Measurements from ENCODE around the gene PAQR7.

PAQR7 gene, protein sequence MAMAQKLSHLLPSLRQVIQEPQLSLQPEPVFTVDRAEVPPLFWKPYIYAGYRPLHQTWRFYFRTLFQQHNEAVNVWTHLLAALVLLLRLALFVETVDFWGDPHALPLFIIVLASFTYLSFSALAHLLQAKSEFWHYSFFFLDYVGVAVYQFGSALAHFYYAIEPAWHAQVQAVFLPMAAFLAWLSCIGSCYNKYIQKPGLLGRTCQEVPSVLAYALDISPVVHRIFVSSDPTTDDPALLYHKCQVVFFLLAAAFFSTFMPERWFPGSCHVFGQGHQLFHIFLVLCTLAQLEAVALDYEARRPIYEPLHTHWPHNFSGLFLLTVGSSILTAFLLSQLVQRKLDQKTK

DNA sequence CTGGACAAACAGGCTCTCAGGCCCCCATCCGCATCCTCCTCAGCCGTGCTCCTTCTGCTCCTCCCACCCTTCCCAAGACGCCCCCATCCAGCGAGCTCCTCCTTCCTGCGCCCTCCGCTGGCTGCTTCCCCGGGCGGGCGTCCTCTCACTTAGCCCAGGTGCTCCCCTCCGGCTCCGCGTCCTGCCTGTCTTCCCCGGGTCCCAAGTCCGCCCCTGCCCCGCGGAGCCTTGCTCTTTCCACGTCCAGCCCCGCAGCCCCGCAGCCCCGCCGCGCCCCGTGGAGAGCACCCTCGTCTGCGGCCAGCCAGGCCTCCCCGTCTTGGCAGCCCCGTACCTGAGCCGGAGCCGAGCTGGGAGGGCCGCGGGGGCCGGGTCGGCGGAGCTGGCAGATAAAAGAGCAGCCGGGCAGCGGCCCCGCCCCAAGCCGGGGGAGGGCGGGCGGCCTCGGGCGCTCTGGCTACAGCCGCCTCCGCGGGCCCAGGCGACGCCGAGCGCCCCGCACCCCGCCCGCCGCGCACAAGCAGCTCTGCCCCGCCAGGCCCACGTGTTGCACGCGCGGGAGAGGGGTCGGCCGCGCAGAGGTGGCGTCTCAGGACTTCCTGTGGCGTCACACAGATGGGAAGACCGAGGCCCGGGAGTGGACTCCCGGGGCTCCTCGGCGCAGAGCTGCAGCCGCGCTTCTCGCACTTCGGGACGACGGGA, at the start of gene PAQR7:
Gene PAQR7 (minus strand): TSS at position 555 of the 702 bp plus-strand sequence. CDS start 11,869 bp downstream, outside the sequence.
- H3K4me3 ChIP-seq (ENCODE audit: low read depth, low read length) = peak within 1 kb of the TSS; percentile 67
- H3K4me1 ChIP-seq (ENCODE audit: control insufficient read depth, insufficient read depth, low read length) = peaks cover 18% of the 10 kb centered on the region
- H3K27ac ChIP-seq (ENCODE audit: low read depth, low read length) = peak within 1 kb of the TSS; percentile 79
- no peaks in the 10 kb centered on the region for H3K9me3 ChIP-seq (ENCODE audit: control insufficient read depth, insufficient read depth, low read length)
- no peaks in the 10 kb centered on the region for H3K36me3 ChIP-seq (ENCODE audit: control insufficient read depth, insufficient read depth, low read length)
- H3K27me3 ChIP-seq (ENCODE audit: control insufficient read depth, insufficient read depth, low read length) = peaks cover 12% of the 10 kb centered on the region
- peak within 1 kb of the TSS; percentile 49; the same call in 1 of the 2 replicates for H3K9ac ChIP-seq (ENCODE audit: low read depth, low read length)

GRCh38 chr1:25924454-25924853, 48.9 kb upstream of the PAQR7 start:
- Histone ChIP-seq H3K9me3 (ENCODE audit: control insufficient read depth, insufficient read depth, low read length) (no peaks in the 10 kb centered on the region), H3K27ac (ENCODE audit: low read depth, low read length) (no peak overlapping the region), H3K4me1 (ENCODE audit: control insufficient read depth, insufficient read depth, low read length) (peaks cover 25% of the 10 kb centered on the region), H3K9ac (ENCODE audit: low read depth, low read length) (no peak overlapping the region), H3K36me3 (ENCODE audit: control insufficient read depth, insufficient read depth, low read length) (no peaks in the 10 kb centered on the region), H3K27me3 (ENCODE audit: control insufficient read depth, insufficient read depth, low read length) (peaks cover 7% of the 10 kb centered on the region; the same call in 1 of the 2 replicates), H3K4me3 (ENCODE audit: low read depth, low read length) (no peak overlapping the region)

- no peaks in the 10 kb centered on the region for H3K36me3 ChIP-seq (ENCODE audit: control insufficient read depth, insufficient read depth, low read length)
- peak overlapping the region; percentile 67 for H3K4me3 ChIP-seq (ENCODE audit: low read depth, low read length)
- peak overlapping the region; percentile 80 for H3K27ac ChIP-seq (ENCODE audit: low read depth, low read length)
- H3K27me3 ChIP-seq (ENCODE audit: control insufficient read depth, insufficient read depth, low read length) = peaks cover 7% of the 10 kb centered on the region; the same call in 1 of the 2 replicates
- H3K4me1 ChIP-seq (ENCODE audit: control insufficient read depth, insufficient read depth, low read length) = peaks cover 25% of the 10 kb centered on the region
- H3K9me3 ChIP-seq (ENCODE audit: control insufficient read depth, insufficient read depth, low read length) = no peaks in the 10 kb centered on the region
- peak overlapping the region; percentile 59 for H3K9ac ChIP-seq (ENCODE audit: low read depth, low read length)
Observed at GRCh38 chr1:25922971-25923552, 47.6 kb upstream of the PAQR7 start.

- H3K27me3 ChIP-seq (ENCODE audit: control insufficient read depth, insufficient read depth, low read length) = peaks cover 7% of the 10 kb centered on the region; the same call in 1 of the 2 replicates
- H3K4me1 ChIP-seq (ENCODE audit: control insufficient read depth, insufficient read depth, low read length) = peaks cover 21% of the 10 kb centered on the region
- H3K9me3 ChIP-seq (ENCODE audit: control insufficient read depth, insufficient read depth, low read length) = no peaks in the 10 kb centered on the region
- H3K36me3 ChIP-seq (ENCODE audit: control insufficient read depth, insufficient read depth, low read length) = no peaks in the 10 kb centered on the region
- H3K27ac ChIP-seq (ENCODE audit: low read depth, low read length) = peak overlapping the region; percentile 80
- peak overlapping the region; percentile 67 for H3K4me3 ChIP-seq (ENCODE audit: low read depth, low read length)
- peak overlapping the region; percentile 59 for H3K9ac ChIP-seq (ENCODE audit: low read depth, low read length)
Observed at GRCh38 chr1:25922056-25922970, 46.8 kb upstream of the PAQR7 start.

DNA sequence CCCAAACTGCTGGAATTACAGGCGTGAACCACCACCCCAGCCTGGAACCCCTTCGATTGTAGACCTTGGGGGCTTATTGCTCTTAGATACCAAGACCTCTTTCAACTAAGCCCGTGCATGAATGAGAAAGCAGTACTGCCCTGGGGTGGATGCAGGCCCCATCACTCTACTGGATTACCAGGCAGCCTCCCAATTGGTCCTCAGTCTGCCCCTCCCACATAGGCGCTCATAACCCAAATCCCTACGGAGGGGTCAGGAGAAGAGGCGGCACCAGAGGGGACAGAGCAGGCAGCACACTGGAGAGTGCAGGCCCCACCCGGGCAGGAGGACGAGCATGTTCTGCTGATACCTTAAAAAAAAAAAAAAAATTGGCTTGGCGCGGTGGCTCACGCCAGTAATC, 43.1 kb upstream of the PAQR7 start:
- H3K4me1 ChIP-seq (ENCODE audit: control insufficient read depth, insufficient read depth, low read length) = peaks cover 13% of the 10 kb centered on the region
- H3K36me3 ChIP-seq (ENCODE audit: control insufficient read depth, insufficient read depth, low read length) = no peaks in the 10 kb centered on the region
- H3K9ac ChIP-seq (ENCODE audit: low read depth, low read length) = no peak overlapping the region
- peaks cover 7% of the 10 kb centered on the region; the same call in 1 of the 2 replicates for H3K27me3 ChIP-seq (ENCODE audit: control insufficient read depth, insufficient read depth, low read length)
- H3K9me3 ChIP-seq (ENCODE audit: control insufficient read depth, insufficient read depth, low read length) = no peaks in the 10 kb centered on the region
- H3K27ac ChIP-seq (ENCODE audit: low read depth, low read length) = no peak overlapping the region
- no peak overlapping the region for H3K4me3 ChIP-seq (ENCODE audit: low read depth, low read length)

DNA sequence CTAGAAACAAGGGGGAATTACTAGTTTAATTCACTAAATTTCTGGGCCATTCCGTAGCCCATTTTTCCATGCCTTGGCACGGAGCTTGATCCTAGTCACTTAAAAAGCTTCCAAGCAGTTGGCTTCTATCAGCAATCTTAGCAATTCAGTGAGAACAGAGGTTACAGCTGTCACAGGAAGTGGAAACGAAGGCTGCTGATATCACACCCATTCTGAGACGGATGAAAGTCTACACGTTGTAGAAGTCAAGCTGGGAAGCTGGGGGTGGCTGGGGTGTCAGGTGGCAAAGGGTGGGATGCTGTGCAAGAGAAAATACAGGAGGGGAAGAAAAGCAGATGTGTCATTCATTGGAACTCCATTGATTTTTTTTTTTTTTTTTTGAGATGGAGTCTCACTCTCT, 42.5 kb upstream of the PAQR7 start:
- Histone ChIP-seq H3K4me3 (ENCODE audit: low read depth, low read length) (no peak overlapping the region), H3K9ac (ENCODE audit: low read depth, low read length) (no peak overlapping the region), H3K27me3 (ENCODE audit: control insufficient read depth, insufficient read depth, low read length) (peaks cover 7% of the 10 kb centered on the region; the same call in 1 of the 2 replicates), H3K9me3 (ENCODE audit: control insufficient read depth, insufficient read depth, low read length) (no peaks in the 10 kb centered on the region), H3K36me3 (ENCODE audit: control insufficient read depth, insufficient read depth, low read length) (no peaks in the 10 kb centered on the region), H3K4me1 (ENCODE audit: control insufficient read depth, insufficient read depth, low read length) (peaks cover 9% of the 10 kb centered on the region), H3K27ac (ENCODE audit: low read depth, low read length) (no peak overlapping the region)

DNA sequence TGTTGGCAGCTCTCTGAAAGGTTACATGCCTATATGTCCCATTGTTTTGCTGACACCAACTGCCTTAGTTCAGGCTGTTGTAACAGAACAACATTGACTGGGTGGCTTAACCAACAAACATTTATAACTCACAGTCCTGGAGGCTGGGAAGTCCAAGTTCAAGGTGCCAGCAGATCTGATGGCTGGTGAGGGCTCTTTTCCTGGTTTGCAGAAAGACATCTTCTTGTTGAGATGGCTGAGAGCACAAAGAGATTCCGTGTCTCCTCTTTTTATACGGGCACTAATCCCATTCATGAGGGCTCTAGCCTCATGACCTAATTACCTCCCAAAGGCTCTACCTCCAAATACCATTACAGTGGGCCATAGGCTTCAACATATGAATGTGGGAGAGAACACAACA, 41.0 kb upstream of the PAQR7 start:
- Histone ChIP-seq H3K27me3 (ENCODE audit: control insufficient read depth, insufficient read depth, low read length) (no peaks in the 10 kb centered on the region), H3K4me1 (ENCODE audit: control insufficient read depth, insufficient read depth, low read length) (no peaks in the 10 kb centered on the region), H3K4me3 (ENCODE audit: low read depth, low read length) (no peak overlapping the region), H3K27ac (ENCODE audit: low read depth, low read length) (no peak overlapping the region), H3K9me3 (ENCODE audit: control insufficient read depth, insufficient read depth, low read length) (no peaks in the 10 kb centered on the region), H3K36me3 (ENCODE audit: control insufficient read depth, insufficient read depth, low read length) (no peaks in the 10 kb centered on the region), H3K9ac (ENCODE audit: low read depth, low read length) (no peak overlapping the region)

DNA sequence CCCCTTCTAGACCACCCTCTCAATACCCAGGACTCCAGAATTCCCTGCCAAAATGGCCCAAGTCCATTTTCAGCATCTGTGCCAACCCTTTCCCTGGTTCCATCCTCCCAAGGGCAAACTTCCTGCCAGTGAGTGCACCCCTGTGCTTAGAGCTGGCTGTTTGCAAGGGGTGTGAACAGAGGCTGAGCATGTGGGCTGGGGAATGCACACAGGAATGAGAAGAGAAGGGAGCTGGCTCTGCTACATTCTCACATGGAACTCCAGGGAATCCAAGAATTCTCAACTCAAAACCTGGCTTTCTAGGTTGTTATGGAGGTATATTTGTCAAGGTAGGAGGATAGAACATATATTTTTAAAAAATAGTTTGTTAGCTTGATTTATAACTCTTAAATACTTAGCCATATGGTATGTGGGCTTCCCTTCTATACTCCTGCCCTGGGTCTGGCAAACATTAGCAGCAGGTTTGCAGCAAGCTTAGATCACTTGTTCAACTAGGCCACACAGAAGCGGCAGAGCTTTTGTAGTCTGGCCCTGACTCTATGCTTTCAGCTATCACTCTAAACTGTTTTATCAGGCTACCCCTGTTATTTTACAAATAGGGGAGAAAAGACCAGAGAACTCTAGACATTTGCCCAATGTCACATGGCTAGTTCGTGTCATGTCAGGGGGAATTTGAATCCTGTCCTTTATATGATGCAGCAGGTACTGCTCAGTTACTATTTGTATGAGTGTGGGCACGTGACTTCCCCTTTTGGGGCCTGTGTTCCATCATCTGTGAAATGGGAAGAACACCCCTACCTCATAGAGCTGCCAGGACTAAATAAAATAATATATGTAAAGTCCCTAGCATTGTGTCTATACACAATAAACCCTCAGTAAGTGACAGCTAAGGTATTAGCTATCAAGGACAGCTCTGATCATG, 38.8 kb upstream of the PAQR7 start:
- H3K4me1 ChIP-seq (ENCODE audit: control insufficient read depth, insufficient read depth, low read length) = no peaks in the 10 kb centered on the region
- no peaks in the 10 kb centered on the region for H3K27me3 ChIP-seq (ENCODE audit: control insufficient read depth, insufficient read depth, low read length)
- H3K4me3 ChIP-seq (ENCODE audit: low read depth, low read length) = no peak overlapping the region
- H3K36me3 ChIP-seq (ENCODE audit: control insufficient read depth, insufficient read depth, low read length) = no peaks in the 10 kb centered on the region
- no peak overlapping the region for H3K27ac ChIP-seq (ENCODE audit: low read depth, low read length)
- no peak overlapping the region for H3K9ac ChIP-seq (ENCODE audit: low read depth, low read length)
- no peaks in the 10 kb centered on the region for H3K9me3 ChIP-seq (ENCODE audit: control insufficient read depth, insufficient read depth, low read length)

DNA sequence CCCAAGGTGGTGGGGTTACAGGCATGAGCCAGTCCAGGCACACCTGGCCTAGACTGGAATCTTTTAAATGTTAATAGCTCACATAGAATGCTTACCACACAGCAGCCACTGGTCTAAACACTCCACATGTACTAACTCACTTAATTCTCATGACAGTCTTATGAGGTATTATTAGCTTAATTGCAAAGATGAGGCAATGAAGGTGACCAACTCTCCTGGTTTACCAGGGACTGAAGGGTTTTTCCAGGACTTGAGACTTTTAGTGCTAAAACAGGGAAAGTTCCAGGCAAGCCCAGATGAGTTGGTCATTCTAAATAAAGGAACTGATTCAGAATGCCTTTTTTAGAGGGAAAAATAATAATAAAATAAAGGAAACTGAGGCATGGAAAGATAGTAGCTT, 37.7 kb upstream of the PAQR7 start:
- Histone ChIP-seq H3K27me3 (ENCODE audit: control insufficient read depth, insufficient read depth, low read length) (no peaks in the 10 kb centered on the region), H3K4me3 (ENCODE audit: low read depth, low read length) (no peak overlapping the region), H3K9me3 (ENCODE audit: control insufficient read depth, insufficient read depth, low read length) (no peaks in the 10 kb centered on the region), H3K36me3 (ENCODE audit: control insufficient read depth, insufficient read depth, low read length) (no peaks in the 10 kb centered on the region), H3K9ac (ENCODE audit: low read depth, low read length) (no peak overlapping the region), H3K27ac (ENCODE audit: low read depth, low read length) (no peak overlapping the region), H3K4me1 (ENCODE audit: control insufficient read depth, insufficient read depth, low read length) (no peaks in the 10 kb centered on the region)
